Stimulated activated memory B cell treated with anti-CD40 and anti-IgM and Interleukin-4, amounts not matched to agents 10 μg/mL and 1 μg/mL and 100 μg/mL, for 72 hours (primary cell): Measurements from ENCODE around the gene ZNF438.
A peak's percentile ranks its signal among the peaks of the same experiment; 100 is the strongest.

ENCODE experiments used
- ATAC-seq: fragments of 150-1000 bp; cut with Tn5 transposase; 2 replicates; pipeline ENCODE4 v1.10.0; 2021
- H3K27ac Mint-ChIP-seq: one replicate; pipeline ENCODE4 v1.8.0; 2022; ENCODE audit warnings: mild to moderate bottlenecking, mixed read lengths
- H3K27me3 Mint-ChIP-seq: one replicate; pipeline ENCODE4 v1.8.0; 2022; ENCODE audit warnings: mixed read lengths
- H3K36me3 Mint-ChIP-seq: one replicate; pipeline ENCODE4 v1.8.0; 2022; ENCODE audit warnings: mixed read lengths
- H3K4me1 Mint-ChIP-seq: one replicate; pipeline ENCODE4 v1.8.0; 2022; ENCODE audit warnings: mixed read lengths
- H3K4me3 Mint-ChIP-seq: one replicate; pipeline ENCODE4 v1.8.0; 2022; ENCODE audit warnings: mild to moderate bottlenecking, moderate library complexity, mixed read lengths
- H3K9me3 Mint-ChIP-seq: one replicate; pipeline ENCODE4 v1.8.0; 2022; ENCODE audit warnings: mixed read lengths

ZNF438 gene

DNA sequence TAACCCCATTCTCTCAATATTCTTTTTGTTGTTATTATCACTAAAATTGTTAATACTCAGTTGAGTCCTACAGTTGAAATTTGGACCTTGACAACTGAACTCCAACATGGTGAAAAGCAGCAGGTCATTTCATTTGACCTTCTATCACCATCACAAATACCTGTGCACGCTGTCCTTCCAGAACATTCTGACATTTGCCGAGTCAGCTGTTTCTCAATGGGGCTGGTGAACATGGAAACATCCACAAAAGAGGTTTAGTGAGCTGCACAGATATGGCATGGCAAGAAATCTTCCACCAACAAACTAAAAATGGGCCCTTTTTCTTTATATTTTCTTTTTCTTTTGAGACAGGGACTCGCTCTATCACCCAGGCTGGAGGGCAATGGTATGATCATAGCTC, 169.7 kb downstream of the ZNF438 start:
- H3K4me3 Mint-ChIP-seq, result no peak overlapping the region
- H3K4me1 Mint-ChIP-seq, result no peaks in the 10 kb centered on the region

DNA sequence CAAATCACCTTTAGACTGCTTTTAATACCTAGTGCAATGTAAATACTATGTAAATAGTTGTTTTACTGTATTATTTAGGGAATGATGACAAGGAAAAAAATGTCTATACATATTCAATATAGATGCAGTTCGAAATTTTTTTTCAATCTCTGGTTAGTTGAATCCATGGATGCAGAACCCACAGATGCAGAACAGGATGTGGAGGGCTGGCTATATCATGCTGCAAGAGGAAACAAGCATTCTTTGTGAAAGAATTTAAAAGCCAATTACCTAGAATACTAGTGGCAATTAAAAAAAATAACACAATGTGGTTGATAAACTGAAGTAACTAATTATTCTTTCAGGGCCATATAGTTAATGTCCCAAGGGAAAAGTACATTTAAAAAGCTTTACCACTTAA, 170.4 kb downstream of the ZNF438 start:
- no peaks in the 10 kb centered on the region for H3K9me3 Mint-ChIP-seq
- ATAC-seq, result no peak
- no peaks in the 10 kb centered on the region for H3K4me1 Mint-ChIP-seq
- no peak overlapping the region for H3K4me3 Mint-ChIP-seq
- H3K27ac Mint-ChIP-seq, result no peak overlapping the region
- no peaks in the 10 kb centered on the region for H3K27me3 Mint-ChIP-seq
- peaks cover 13% of the 10 kb centered on the region for H3K36me3 Mint-ChIP-seq

More for the DNA sequence above, 169.7 kb downstream of the ZNF438 start:
- Mint-ChIP-seq H3K36me3 (peaks cover 13% of the 10 kb centered on the region), H3K9me3 (no peaks in the 10 kb centered on the region), H3K27me3 (no peaks in the 10 kb centered on the region), H3K27ac (no peak overlapping the region)
- ATAC-seq, result no peak

DNA sequence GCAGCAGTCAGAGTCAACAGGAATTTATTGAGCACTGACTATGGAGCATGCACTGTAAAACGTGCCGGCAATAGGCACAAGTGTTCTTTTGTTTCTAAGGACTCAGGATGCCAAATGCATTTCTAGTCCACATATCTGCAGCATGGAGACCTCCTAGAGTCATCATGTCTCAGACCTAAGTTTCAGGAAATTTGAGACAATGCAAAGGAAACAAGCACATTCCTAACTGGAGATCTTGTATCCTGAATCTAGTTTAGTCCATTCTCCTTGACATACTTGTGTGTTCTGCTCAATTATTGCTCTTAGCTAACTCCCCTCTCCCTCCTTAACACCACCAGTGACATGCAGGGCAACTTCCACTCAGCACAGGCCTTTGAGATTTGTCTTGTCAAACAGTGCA, 173.2 kb downstream of the ZNF438 start:
- Mint-ChIP-seq H3K27ac (no peak overlapping the region), H3K36me3 (peaks cover 4% of the 10 kb centered on the region), H3K9me3 (no peaks in the 10 kb centered on the region), H3K4me1 (no peaks in the 10 kb centered on the region), H3K27me3 (no peaks in the 10 kb centered on the region), H3K4me3 (no peak overlapping the region)
- ATAC-seq, result no peak

DNA sequence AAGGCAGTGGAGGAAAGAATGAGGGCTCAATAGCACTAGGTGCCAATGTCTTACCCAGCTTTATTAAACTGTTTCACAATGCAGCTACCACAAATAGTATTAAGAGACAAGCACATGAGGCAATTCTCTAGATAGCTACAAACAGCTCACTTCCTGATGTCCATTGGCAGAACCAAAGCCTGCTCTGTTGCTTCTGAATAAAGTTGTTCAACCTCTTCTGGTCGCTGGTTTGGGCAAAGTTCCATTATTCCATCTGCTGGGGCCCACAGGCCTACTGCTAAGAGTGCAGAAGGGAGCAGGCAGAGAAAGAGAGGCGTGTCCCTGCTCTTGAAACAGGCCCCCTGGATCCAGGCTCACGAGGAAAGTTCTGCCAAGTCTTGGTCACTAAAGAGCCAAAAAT, 173.9 kb downstream of the ZNF438 start:
- Mint-ChIP-seq H3K4me1 (no peaks in the 10 kb centered on the region), H3K27ac (no peak overlapping the region), H3K36me3 (peaks cover 6% of the 10 kb centered on the region), H3K27me3 (no peaks in the 10 kb centered on the region), H3K9me3 (no peaks in the 10 kb centered on the region), H3K4me3 (no peak overlapping the region)
- no peak for ATAC-seq

DNA sequence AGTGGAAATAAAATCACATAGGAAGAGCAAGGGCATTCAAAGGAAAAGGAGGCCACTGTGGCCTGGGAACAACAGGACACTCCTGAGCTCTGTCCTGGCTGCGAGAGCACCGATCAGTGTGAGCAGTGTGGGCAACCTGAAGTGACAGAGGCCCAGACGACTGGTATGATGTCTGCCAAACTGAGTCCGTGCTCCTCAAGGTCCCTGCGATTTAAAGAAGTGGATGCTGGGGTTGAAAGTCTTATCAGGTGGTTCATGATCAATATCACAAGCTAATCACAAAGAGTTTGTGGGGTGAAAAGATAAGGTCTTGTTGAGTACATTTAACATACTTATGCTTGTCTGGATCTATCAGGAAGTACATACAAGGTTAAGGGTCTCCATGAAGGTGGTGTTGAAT, 176.5 kb downstream of the ZNF438 start:
- H3K4me3 Mint-ChIP-seq, result no peak overlapping the region
- no peak overlapping the region for H3K27ac Mint-ChIP-seq
- H3K4me1 Mint-ChIP-seq, result no peaks in the 10 kb centered on the region
- no peak for ATAC-seq
- H3K27me3 Mint-ChIP-seq, result no peaks in the 10 kb centered on the region
- no peaks in the 10 kb centered on the region for H3K9me3 Mint-ChIP-seq
- peaks cover 6% of the 10 kb centered on the region for H3K36me3 Mint-ChIP-seq

DNA sequence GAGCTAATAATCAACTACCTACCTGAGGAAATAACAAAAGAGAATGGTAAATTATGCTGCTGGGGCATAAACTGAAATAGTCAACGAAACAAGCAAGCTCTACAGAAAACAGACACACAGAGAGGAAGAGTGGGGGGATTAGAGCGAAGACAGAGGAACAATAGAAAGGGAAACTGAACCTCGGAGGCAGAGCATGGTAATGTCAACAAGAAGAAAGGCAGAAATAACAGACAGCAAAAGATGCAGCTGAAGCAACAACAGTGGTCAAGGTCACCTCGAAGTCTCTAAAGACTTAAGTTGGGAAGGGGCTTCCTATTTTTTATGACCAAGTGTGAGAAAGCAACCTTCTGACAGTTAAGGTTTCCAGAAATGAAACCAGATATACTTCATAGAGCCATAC, 177.0 kb downstream of the ZNF438 start:
- H3K9me3 Mint-ChIP-seq, result no peaks in the 10 kb centered on the region
- H3K4me3 Mint-ChIP-seq, result no peak overlapping the region
- H3K4me1 Mint-ChIP-seq, result no peaks in the 10 kb centered on the region
- H3K27ac Mint-ChIP-seq, result no peak overlapping the region
- H3K36me3 Mint-ChIP-seq, result peaks cover 7% of the 10 kb centered on the region
- ATAC-seq, result no peak
- H3K27me3 Mint-ChIP-seq, result no peaks in the 10 kb centered on the region

DNA sequence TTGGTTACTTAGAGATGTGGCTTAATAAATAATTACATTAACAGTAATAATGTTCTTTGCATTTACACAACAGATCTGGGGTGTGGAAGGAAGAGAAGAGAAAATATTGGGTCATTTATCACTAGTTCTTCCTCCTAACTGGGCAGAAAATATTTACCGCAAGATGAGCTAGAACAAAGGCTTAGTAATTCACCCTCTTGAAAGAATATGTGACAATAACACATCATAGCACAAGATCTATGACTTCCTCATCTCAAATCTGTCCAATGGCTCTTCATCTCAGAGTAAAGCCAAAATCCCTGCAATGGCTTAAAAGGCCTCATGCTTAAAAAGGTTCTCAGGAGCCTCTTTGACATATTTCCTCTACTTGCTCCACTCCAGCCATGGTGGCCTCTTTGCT, 178.6 kb downstream of the ZNF438 start:
- H3K4me1 Mint-ChIP-seq, result no peaks in the 10 kb centered on the region
- H3K4me3 Mint-ChIP-seq, result no peak overlapping the region
- H3K27me3 Mint-ChIP-seq, result no peaks in the 10 kb centered on the region
- H3K36me3 Mint-ChIP-seq, result peaks cover 23% of the 10 kb centered on the region
- H3K9me3 Mint-ChIP-seq, result no peaks in the 10 kb centered on the region
- H3K27ac Mint-ChIP-seq, result no peak overlapping the region
- ATAC-seq, result no peak

DNA sequence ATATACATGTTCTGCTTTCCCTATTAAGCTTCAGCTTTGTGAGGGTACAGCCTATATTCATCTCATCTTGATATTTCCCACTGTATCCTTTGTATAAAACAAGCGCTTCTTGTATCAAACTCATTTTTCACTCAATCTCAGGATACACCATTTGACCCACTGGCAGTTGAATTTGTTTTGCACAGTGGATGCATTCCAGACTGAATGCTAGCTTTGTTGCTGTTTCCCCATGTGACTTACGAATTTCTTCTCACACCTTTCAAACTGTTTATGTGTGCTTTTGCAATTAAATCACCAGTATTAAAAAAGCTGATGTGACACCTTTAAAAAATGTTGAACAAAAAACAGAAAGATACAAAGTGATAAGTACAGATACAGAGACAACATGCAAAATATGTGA, 180.9 kb downstream of the ZNF438 start:
- H3K36me3 Mint-ChIP-seq, result peaks cover 28% of the 10 kb centered on the region
- no peak overlapping the region for H3K4me3 Mint-ChIP-seq
- H3K27ac Mint-ChIP-seq, result no peak overlapping the region
- H3K4me1 Mint-ChIP-seq, result no peaks in the 10 kb centered on the region
- ATAC-seq, result no peak
- H3K27me3 Mint-ChIP-seq, result no peaks in the 10 kb centered on the region
- H3K9me3 Mint-ChIP-seq, result no peaks in the 10 kb centered on the region

DNA sequence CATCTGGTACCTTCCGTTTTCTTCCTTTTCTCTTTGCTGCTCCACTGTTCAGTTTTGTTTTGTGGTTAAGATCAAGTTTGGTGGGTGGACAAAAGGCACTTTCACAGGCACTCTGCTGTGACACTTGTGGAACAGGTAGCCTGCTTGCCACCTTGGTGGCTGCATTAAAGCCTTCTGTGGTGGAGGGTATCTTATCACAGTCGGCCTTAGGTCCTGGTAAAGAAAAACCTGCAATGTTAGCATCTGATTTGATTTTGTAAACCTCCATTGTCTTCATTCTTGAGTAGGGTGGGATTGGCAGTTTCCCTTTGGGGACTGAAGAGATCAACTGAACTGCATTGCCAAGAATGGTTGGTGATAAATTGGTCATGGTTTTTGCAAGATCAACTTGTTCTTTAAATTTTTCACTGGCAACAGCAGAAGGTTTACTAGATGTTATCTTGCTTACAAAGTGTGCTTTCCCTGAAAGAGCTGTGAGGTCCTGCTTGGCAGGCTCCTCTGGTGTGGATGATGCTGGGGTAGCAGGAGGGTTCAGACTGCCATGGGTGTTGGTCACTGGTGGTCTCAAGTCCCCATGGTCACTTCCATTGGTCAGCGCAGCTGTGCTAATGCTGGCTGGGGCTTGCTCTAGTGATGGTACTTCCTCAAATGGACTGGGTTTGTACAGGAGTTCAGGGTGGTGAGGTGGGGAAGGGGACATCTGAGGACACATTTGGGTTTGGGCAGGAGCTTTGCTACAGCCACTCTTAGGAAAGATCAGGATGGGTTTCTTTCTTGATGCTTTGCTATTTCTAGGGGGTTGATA, 182.2 kb downstream of the ZNF438 start:
- no peak for ATAC-seq
- H3K27ac Mint-ChIP-seq, result no peak overlapping the region

DNA sequence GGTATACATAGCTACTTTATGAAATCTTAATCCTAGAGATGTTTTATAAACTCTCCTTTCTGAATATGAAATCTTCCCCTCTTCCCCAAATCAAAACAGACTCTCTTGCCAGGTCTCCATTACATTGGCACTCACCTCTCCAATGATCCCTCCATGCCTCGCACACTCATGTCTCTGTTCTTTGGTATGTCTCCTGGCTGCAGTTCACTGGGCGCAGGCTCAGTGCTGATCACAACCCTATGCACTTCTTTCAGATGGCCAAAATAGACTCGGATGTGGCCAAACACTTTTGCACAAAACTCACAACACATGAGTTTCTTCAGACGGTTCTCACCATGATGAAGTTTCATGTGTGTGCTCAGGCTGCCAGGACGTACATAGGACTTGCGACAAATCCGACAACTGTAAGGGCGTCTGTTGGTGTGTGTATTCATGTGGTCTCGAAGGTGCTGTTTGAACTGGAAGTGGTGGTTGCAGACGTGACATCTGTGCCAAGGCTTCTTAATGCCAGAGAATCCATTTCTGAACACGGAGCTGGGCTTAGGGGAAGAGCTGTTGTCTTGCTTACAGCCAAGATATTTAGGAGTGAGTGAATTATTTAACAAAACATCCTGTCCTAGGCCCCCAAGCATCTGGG, 183.2 kb downstream of the ZNF438 start:
- no peaks in the 10 kb centered on the region for H3K4me1 Mint-ChIP-seq
- no peaks in the 10 kb centered on the region for H3K27me3 Mint-ChIP-seq
- H3K9me3 Mint-ChIP-seq, result no peaks in the 10 kb centered on the region
- ATAC-seq, result no peak
- H3K4me3 Mint-ChIP-seq, result no peak overlapping the region
- peaks cover 27% of the 10 kb centered on the region for H3K36me3 Mint-ChIP-seq
- H3K27ac Mint-ChIP-seq, result no peak overlapping the region

More for the DNA sequence above, 182.2 kb downstream of the ZNF438 start:
- peaks cover 29% of the 10 kb centered on the region for H3K36me3 Mint-ChIP-seq
- H3K4me3 Mint-ChIP-seq, result no peak overlapping the region
- no peaks in the 10 kb centered on the region for H3K27me3 Mint-ChIP-seq
- no peaks in the 10 kb centered on the region for H3K4me1 Mint-ChIP-seq
- no peaks in the 10 kb centered on the region for H3K9me3 Mint-ChIP-seq

DNA sequence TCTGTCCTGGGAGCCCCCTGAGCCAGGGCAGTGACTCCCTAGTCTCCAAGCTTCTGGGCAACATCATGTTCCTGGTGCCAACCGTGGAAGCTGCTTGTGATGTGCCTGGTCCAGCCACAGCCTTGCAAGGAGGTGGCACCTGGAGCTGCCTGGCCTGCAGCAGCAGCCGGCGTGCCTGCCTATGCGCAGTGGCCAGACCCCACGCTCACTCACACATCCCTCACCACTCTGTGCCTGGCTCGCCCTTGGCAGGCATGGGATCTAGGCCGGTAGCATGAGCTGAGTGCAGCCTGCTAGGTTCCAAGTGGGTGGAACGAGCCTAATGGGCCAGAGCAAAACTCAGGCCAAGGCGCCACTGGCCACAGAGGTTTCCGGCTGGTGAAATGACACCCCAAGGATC, 184.0 kb downstream of the ZNF438 start:
- Mint-ChIP-seq H3K4me3 (no peak overlapping the region), H3K27ac (no peak overlapping the region), H3K27me3 (no peaks in the 10 kb centered on the region), H3K36me3 (peaks cover 23% of the 10 kb centered on the region), H3K4me1 (no peaks in the 10 kb centered on the region), H3K9me3 (no peaks in the 10 kb centered on the region)
- ATAC-seq, result no peak

DNA sequence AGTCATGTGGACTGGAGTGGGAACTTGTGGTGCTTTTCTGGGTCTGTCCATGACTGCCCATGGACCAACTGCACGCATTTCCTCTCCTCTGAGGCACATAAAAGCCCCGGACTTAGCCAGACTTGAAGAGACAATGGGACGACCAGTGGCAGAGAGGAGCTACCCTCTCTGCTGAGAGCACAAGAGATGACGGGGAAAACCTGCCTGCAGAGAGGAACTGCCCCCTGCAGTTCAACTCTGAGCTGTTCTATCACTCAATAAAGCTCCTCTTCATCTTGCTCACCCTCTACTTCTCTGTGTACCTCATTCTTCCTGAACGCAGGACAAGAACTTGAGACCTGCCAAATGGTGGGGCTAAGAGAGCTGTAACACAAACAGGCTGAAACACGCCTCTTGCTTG, 184.5 kb downstream of the ZNF438 start:
- Mint-ChIP-seq H3K27ac (no peak overlapping the region), H3K9me3 (no peaks in the 10 kb centered on the region), H3K4me1 (no peaks in the 10 kb centered on the region), H3K27me3 (no peaks in the 10 kb centered on the region), H3K4me3 (no peak overlapping the region), H3K36me3 (peaks cover 23% of the 10 kb centered on the region)
- no peak for ATAC-seq

DNA sequence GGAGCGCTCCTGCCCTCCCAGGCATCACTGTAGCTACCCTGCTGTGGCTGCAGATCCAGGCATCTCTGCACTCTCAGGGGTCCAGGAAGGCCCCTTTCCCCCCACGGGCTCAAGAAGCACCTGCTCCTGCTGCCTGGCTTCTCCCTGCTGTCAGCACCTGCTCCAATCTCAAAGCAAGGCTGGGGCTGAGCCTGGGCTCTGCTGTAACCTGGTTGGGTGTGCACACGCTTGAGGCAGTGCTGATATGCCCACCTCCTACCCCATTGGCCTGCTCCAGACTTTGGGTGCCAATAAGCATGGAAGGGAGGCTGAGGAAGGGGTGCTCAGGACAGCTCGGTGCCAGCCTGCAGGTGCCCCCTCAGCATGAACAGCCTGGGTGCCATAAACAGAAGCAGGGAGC, 185.0 kb downstream of the ZNF438 start:
- Mint-ChIP-seq H3K9me3 (no peaks in the 10 kb centered on the region), H3K36me3 (peaks cover 23% of the 10 kb centered on the region), H3K27me3 (no peaks in the 10 kb centered on the region), H3K4me1 (no peaks in the 10 kb centered on the region), H3K27ac (no peak overlapping the region), H3K4me3 (no peak overlapping the region)
- peak; percentile 17 for ATAC-seq

DNA sequence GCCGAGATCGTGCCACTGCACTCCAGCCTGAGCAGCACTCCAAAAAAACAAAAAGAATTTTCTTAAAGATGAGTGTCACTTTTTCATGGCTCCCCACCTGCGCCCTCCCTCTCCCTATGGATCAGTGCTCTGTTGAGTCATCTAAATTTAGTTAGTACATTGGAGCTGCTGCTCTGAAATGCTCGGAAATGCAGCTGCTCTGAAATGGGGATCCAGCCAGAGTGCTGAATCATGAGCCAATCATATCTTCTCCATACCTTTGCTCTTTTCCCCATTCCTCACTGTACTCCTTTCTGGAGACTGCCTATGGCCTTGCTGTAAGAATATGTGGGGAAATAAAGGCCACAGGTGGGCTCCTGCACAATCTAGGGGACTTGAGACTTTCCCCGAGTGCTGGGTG, 188.8 kb downstream of the ZNF438 start:
- Mint-ChIP-seq H3K27ac (no peak overlapping the region), H3K9me3 (peaks cover 1% of the 10 kb centered on the region), H3K36me3 (peaks cover 6% of the 10 kb centered on the region), H3K27me3 (no peaks in the 10 kb centered on the region), H3K4me1 (no peaks in the 10 kb centered on the region), H3K4me3 (no peak overlapping the region)
- no peak for ATAC-seq

DNA sequence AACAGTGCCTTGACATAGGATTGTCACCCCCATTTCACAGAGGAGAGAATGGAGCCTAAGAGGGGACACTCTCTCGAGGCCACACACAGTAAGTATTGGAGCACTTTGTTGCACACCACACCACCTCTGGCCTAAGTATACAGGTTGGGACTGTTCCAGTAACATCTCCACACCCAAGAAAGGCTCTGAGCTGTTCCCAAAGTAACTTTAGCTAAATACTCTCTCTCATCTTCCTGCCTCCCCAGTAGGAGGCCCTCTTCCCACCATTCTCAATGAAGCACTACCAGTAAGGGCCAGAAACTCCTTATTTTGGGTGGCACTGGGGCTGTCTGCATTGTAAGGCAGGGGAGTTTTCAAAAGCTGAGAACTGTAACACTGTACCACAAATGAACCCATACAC, 189.5 kb downstream of the ZNF438 start:
- H3K27me3 Mint-ChIP-seq, result no peaks in the 10 kb centered on the region
- peaks cover 3% of the 10 kb centered on the region for H3K9me3 Mint-ChIP-seq
- no peaks in the 10 kb centered on the region for H3K4me1 Mint-ChIP-seq
- H3K4me3 Mint-ChIP-seq, result no peak overlapping the region
- H3K27ac Mint-ChIP-seq, result no peak overlapping the region
- ATAC-seq, result no peak
- H3K36me3 Mint-ChIP-seq, result peaks cover 6% of the 10 kb centered on the region

DNA sequence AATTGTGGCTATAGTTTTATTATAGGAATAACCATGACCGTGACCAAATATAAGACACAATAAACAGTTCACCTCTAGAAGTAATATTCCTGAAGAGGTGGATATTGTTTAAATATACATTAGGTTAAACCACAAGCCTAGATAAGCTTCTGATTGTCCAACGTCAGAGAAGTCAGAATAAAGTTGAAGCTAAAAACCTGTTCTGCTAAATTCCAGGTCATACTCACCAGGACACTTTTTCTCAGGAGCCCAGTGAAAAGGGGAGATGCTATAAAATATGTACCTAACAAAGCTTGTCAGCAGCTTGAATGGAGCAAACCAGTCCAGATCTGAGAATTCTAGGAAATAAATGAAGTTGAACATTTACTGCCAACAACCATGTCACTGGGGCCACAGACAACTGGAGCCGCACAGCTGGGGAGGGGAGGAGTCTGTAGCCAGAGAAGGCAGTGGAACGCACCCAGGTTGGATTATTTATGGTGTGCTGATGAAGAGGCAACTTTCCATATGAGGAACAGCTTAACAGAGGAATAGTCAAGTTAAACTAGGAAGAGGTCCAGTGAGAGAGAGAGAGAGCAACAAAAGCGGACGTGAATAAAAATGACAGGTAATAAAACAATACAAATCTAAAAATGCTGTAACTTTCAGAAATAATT, 191.1 kb downstream of the ZNF438 start:
- no peaks in the 10 kb centered on the region for H3K27me3 Mint-ChIP-seq
- no peaks in the 10 kb centered on the region for H3K4me1 Mint-ChIP-seq

More for the DNA sequence above, 191.1 kb downstream of the ZNF438 start:
- no peak overlapping the region for H3K4me3 Mint-ChIP-seq
- H3K9me3 Mint-ChIP-seq, result peaks cover 3% of the 10 kb centered on the region
- no peaks in the 10 kb centered on the region for H3K36me3 Mint-ChIP-seq
- ATAC-seq, result no peak
- H3K27ac Mint-ChIP-seq, result no peak overlapping the region
